Measurements from ENCODE around the gene COX11.

COX11 gene, protein sequence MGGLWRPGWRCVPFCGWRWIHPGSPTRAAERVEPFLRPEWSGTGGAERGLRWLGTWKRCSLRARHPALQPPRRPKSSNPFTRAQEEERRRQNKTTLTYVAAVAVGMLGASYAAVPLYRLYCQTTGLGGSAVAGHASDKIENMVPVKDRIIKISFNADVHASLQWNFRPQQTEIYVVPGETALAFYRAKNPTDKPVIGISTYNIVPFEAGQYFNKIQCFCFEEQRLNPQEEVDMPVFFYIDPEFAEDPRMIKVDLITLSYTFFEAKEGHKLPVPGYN

DNA sequence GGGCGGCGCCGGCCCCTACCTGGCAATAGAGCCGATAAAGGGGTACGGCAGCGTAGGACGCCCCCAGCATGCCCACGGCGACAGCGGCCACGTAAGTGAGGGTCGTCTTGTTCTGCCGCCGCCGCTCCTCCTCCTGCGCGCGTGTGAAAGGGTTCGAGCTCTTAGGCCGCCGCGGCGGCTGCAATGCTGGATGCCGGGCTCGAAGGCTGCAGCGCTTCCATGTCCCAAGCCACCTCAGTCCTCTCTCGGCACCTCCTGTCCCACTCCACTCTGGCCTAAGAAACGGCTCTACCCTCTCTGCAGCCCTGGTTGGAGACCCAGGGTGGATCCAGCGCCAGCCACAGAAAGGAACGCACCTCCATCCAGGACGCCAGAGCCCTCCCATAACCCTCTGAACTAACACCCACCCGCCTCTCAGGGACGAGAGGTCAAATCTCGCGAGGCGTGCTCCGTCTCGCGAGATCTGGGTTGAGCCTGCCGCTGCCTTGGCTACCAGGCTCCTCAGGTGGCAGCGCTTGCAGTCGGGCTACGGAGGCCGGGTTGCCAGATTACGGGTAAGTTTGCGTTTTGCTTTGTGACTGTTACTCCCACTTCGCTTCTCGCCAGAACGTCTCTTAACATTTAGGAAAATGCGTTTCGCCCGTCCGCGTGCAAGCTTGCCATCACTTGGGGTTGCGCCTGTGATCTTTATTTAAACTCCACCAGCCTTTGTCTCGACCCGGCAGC, at the start of gene COX11, which contains the start of gene STXBP4:
Gene COX11, minus strand, starts transcription at position 393 of the 726 bp plus-strand sequence. Its CDS starts 8 bp downstream, at position 385.
Gene STXBP4, plus strand, starts transcription at position 504 of the 726 bp plus-strand sequence. CDS start 17,455 bp downstream, outside the sequence.
- DNase-seq (ENCODE audit: low read depth, low spot score) = peak; percentile 93

- no peak for DNase-seq (ENCODE audit: low read depth, low spot score)
Measured at GRCh38 chr17:55005520-55005919, 37.1 kb upstream of the COX11 start.

GRCh38 chr17:55004484-55004883, 36.0 kb upstream of the COX11 start:
- no peak for DNase-seq (ENCODE audit: low read depth, low spot score)

GRCh38 chr17:55002458-55002857, 34.0 kb upstream of the COX11 start:
- no peak for DNase-seq (ENCODE audit: low read depth, low spot score)

GRCh38 chr17:54996441-54996840, 28.0 kb upstream of the COX11 start:
- DNase-seq (ENCODE audit: low read depth, low spot score) = no peak

DNA sequence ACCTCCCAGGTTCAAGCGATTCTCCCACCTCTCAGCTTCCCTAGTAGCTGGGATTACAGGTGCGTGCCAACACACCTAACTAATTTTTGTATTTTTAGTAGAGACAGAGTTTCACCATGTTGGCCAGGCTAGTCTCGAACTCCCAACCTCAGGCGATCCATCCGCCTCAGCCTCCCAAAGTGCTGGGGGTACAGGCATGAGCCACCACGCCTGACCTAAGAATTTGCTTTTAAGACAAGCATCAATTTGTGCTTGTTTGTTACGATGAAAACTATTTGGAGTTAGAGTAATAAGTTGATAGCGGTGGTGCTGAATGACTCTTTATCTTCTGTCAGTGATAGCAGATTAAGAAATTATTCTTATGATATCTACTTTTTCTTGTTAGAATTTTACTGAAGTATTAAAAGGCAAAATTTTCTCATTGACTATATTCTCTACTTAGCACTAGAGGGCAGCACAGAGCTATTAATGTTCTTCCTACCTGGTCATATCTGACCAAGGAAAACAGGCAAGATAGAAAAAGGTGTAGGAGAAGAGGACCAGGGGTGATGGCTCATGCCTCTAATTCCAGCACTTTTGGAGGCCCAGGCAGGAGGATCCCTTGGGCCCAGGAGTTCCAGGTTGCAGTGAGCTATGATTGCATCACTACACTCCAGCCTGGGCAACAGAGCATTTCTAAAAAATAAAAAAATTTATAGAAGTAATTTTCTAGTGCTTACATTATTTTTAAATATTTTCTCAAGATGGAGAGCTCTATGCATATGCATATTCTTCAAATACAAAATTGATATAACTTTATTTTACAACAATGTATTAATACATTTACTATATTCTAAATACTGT, 24.6 kb upstream of the COX11 start:
- DNase-seq (ENCODE audit: low read depth, low spot score) = no peak

GRCh38 chr17:54991567-54991966, 23.1 kb upstream of the COX11 start:
- DNase-seq (ENCODE audit: low read depth, low spot score) = no peak

DNA sequence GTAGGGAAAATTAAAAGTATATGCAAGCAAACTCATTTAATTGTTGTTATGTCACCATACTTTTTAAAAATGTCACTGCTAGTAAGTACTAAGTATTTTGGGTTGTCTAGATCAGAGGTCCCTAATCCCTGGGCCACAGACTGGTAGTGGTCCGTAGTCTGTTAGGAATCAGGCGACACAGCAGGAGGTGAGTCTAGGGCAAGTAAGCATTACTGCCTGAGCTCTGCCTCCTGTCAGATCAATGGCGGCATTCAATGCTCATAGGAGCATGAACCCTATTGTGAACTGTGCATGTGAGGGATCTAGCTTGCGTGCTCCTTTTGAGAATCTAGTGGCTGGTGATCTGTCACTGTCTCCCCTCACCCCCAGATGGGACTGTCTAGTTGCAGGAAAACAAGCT, 21.7 kb upstream of the COX11 start:
- no peak for DNase-seq (ENCODE audit: low read depth, low spot score)

DNA sequence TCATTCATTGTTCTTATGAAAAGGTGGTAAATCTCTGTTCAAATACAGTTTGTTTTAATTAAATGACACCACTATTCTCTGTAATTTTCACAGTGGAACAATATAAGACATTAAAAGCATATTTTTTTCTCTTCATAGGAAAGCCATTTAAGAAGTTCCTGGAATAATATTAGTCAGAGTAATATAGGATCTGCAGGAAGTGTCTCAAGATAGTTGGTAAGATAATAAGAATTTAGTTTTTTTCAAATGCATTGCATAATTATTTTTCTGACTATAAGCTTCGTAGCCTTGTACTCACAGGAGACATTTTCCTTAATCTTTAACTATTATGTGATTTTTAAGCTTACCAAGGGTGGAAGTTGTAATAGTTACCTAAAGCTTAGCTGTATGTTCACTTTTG, 17.0 kb upstream of the COX11 start:
- DNase-seq (ENCODE audit: low read depth, low spot score) = no peak

- no peak for DNase-seq (ENCODE audit: low read depth, low spot score)
Measured at GRCh38 chr17:54983260-54983659, 14.8 kb upstream of the COX11 start.

DNA sequence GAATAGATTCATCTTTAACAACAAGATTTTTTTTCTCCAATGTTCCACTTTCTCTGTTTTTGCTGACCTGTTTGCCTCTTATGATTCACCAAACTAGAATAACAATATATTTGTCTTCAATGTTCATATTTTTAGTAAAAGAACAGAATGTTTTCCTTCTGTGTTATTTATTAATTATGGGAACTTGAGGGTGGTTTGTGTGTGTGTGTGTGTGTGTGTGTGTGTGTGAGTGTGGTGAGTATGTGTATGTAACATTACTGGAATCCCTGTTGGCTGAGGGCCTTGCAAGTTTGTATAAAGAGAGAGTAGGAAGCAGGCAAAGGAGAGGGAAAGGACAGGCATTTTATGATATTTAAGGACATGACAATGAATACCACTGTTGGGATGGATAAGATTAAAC, 13.9 kb upstream of the COX11 start:
- DNase-seq (ENCODE audit: low read depth, low spot score) = peak; percentile 77

DNA sequence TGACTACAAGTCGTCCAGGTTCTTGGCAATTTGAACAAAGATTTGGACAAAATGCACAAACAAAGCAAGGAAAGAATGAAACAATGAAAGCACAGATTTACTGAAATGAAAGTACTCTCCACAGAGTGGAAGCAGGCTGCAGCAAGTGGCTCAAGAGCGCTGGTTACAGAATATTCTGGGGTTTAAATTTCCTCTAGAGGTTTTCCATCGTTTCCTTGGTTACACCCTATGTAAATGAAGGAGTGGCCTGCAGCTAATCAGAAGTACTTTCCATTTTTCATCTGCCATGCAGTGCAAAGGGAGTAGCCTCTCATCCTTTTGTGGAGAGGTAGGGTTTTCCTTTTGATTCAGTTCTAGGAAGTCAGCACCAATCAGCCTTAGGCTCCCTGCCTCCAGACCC, 11.9 kb upstream of the COX11 start:
- DNase-seq (ENCODE audit: low read depth, low spot score) = no peak

DNA sequence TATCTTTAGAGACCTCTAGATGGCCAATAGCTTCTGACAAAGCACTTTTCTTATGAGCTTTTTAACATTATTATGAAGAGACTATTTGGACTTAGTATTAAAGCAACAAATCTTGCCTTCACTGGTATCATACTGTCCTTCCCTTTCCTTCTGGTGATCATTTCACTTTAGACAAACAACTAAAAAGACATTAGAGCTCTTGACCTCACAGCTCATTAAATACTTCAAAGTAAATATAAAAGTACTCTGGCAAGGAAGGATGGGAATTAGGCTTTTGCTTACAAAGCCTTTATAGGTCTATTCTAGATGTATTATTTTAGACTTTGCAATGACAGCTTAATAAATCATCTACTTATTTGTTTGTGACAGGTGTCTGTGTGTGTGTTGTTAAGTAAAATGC, 11.2 kb upstream of the COX11 start:
- no peak for DNase-seq (ENCODE audit: low read depth, low spot score)

- DNase-seq (ENCODE audit: low read depth, low spot score) = no peak
Measured at GRCh38 chr17:54977744-54978143, 9.3 kb upstream of the COX11 start.

DNA sequence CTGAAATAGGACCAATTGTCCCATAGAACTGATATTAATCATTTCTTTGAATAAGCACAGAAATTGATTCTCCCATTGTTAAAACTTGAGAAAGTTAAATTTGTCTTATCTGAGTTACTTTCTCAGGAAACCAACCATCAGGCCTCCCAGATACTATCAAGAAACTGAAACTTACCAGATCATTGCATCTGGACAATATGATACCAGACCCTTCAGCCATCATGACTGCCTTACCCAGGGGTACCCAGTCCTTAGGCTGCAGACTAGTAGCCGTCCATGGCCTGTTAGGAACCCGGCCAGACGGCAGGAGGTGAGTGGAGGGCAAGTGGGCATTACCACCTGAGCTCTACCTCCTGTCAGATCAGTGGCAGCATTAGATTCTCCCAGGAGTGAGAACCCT, 7.9 kb upstream of the COX11 start:
- no peak for DNase-seq (ENCODE audit: low read depth, low spot score)

DNA sequence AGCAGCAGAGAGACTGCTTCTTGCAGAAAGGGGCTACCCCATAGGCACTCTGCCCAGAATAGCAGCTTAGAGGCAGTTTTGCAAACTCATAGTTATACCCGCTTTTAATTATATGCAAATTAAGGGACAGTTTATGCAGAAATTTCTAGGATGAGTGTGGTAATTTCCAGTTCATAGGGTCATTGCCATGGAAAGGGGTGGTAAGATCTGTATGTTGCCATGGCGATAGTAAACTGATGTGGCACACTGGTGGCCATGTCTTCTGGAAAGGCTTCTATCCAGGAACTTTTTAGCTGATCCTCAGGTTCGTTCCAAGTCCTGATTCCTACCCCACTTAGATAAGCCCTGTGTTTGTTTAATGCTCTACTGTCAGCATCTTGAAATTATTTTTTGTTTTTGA, 6.3 kb upstream of the COX11 start:
- DNase-seq (ENCODE audit: low read depth, low spot score) = no peak

DNA sequence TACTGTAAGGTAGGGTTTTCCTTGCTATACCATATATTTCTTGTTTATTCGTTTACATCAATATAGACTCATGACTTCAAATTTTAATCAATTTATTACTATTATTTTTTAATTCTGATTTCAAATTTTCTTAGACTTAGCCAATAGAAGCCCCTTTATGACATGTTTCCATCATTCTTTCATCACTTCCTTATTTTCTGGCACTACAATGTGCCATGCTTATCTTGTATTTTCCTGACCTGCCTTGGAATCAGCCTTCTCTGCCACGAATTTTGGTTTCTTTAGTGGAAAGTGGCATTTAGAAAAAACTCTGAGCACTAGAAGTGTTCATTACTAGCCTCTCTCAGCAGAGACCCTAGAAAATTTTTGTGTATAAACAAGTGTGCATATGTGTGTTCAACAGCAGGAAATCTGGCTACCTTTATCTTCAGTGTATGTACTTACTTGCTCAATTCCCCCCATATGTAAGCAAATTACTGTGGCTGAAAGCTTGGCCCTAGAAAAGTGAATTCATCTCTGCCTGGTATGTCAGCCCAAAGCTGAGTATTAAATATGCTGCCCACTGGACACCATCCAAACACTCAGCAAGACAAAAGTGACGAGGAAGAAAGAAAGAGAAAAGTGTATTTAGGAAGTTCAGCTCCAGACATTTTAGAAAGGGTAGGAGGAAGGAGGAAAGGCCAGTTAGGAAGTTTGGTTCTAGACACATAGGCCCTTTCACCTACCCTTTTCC, 4.1 kb upstream of the COX11 start:
- no peak for DNase-seq (ENCODE audit: low read depth, low spot score)

DNA sequence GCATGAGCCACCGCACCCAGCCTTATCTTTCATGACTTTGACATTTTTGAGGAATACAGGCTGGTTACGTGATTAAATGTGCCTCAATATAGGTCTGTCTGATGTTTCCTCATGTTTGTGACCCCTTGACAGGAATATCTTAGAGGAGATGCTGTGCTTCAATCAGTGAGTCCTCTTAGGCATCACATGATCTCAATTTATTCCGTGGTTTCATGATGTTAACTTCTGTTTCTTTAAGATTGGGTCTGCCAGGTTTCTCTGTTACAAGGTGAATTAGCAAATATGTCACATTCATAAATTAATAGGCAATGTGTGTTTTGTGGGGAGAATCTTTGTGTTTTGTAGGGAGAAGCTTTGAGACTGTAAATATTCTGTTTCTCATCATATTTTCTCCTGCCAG, 3.4 kb upstream of the COX11 start:
- no peak for DNase-seq (ENCODE audit: low read depth, low spot score)

DNA sequence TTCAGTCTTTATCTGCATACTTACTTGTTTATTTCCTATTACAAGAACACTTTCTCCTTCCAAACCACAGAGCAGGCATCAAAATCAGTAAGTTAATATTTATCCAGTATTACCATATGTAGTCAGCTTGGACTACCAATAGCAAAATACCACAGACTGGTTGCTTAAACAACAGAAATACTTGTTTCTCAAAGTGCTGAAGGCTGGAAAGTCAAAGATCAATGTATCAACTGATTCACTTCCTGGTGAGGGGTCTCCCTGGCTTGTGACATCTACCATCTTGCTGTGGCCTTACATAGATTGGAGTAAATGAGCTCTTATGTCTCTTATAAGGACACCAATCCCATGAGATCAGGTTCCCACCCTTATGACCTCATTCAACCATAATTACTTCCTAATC, 2.7 kb upstream of the COX11 start:
- DNase-seq (ENCODE audit: low read depth, low spot score) = no peak

GRCh38 chr17:54969658-54970572, 1.5 kb upstream of the COX11 start:
- DNase-seq (ENCODE audit: low read depth, low spot score) = no peak

- no peak for DNase-seq (ENCODE audit: low read depth, low spot score)
Measured at GRCh38 chr17:54968988-54969332, 506 bp upstream of the COX11 start.

Measured in brain pericyte (primary cell).